Measurements from ENCODE around the gene PRSS21.

PRSS21 gene, protein sequence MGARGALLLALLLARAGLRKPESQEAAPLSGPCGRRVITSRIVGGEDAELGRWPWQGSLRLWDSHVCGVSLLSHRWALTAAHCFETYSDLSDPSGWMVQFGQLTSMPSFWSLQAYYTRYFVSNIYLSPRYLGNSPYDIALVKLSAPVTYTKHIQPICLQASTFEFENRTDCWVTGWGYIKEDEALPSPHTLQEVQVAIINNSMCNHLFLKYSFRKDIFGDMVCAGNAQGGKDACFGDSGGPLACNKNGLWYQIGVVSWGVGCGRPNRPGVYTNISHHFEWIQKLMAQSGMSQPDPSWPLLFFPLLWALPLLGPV

GRCh38 chr16:2816751-2817339 lies at the start of gene PRSS21:
Gene PRSS21 (plus strand): TSS chr16:2817237. CDS start chr16:2817269, 32 bp downstream.
- no peak for DNase-seq

- no peak for DNase-seq
These were observed 49.1 kb upstream of the PRSS21 start for GRCh38 chr16:2767891-2768290.

- no peak for DNase-seq
These were observed 48.5 kb upstream of the PRSS21 start for GRCh38 chr16:2768403-2769089.

DNA sequence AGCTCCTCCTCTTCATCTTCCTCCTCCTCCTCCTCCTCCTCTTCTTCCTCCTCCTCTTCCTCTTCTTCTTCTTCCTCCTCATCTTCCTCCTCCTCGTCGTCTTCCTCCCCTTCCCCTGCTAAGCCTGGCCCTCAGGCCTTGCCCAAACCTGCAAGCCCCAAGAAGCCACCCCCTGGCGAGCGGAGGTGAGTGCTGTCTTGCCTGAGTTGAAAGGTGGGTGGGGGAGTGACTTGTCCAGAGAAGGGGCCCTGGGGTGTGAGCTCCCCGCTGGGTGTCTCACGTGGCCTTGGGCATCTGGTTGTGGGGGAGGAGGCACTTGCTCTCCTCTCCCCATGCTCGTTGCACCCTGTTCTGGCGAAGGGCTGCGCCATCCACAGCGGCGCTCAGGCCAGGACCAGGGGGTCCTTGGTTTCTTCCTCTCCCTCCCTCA lies 47.9 kb upstream of the PRSS21 start:
- no peak for DNase-seq

DNA sequence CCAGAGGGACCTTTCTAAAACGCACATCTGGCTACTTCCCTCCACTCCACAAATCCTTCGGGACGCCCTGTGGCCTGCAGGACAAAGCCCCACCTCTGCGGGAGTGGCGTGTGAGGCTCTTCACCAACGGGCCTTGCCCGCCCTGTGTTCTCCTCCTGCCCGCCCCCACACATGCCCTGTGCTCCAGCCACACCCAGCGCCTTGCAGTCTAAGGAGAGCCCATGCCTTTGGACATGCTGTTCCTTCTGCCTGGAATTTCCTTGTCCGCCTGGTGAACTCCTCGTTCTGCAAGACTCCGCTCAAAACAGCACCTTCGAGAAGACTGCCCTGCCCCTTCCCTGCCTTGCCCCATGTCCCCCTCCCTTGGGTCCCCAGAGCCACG lies 47.4 kb upstream of the PRSS21 start:
- DNase-seq = no peak

- no peak for DNase-seq
These were observed 46.7 kb upstream of the PRSS21 start for GRCh38 chr16:2770057-2770951.

GRCh38 chr16:2771496-2772402 lies 45.3 kb upstream of the PRSS21 start:
- no peak for DNase-seq

DNA sequence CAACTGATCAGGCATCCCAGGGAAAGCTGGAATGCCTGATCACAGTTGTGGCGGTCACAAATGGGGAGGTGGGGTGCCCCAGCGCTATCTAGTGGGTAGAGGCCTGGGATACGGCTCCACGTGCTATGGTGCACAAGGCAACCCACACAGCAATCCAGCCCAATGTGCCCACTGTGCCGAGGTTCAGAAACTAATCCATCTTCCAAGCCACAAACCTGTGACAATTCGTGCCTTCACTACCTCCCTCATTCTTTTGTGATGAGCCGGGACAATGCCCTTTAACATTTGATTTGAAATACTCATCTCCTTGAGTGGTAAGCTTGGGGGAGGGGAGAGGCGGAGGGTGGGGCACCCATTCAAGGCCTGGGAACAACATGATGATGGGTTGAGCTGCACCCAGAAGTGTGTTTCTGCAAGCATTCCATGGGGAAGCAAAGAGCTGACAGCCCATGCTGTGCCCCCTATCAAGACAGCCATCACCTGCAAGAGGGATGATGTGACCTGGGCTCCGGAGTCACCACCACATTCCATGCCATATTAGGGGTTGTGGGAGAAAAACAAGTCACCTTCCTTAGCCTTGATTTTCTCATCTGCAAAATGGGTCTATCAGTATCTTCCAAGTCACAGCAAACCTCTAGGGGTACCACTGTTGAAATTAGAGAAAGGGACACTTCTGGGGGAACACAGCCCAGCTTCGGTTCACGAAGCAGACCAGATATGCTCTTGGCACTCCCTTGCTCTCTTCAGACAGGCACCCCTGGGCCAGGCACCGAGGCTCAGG lies 43.7 kb upstream of the PRSS21 start:
- no peak for DNase-seq

GRCh38 chr16:2774161-2774891 lies 42.7 kb upstream of the PRSS21 start:
- no peak for DNase-seq

DNA sequence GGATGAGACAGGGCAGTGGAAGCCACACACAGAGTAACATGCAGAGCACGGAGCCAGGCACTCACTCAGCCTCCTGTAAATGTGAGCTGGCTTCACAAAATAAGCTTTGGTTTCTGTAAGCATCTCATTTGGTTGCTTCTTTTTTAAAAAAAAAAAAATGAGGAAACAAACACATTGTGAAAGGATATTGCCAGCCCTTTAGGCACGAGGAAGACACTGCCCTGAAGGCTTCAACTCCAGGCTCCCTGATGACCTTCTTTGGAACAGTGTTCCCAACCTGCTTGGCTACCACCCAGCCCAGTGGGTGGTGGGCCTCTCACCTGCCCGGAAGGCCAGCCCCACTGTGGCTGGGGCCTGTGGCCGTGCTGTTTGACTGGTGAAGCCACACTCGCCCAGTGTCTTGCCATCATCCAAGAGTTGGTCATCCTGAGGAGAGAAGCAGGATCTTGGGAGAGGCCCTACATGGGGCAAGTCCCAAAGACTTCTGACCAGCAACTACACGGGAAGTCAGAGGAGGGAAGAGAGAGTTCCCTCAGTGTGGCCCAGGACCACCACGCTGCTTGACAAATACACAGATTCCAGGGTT lies 41.8 kb upstream of the PRSS21 start:
- DNase-seq = no peak

GRCh38 chr16:2775765-2776499 lies 41.1 kb upstream of the PRSS21 start:
- no peak for DNase-seq

GRCh38 chr16:2776500-2777139 lies 40.4 kb upstream of the PRSS21 start:
- no peak for DNase-seq

GRCh38 chr16:2777231-2777902 lies 39.7 kb upstream of the PRSS21 start, which contains the start of gene ELOB:
Gene ELOB (minus strand): TSS chr16:2777280. CDS start chr16:2777239, 41 bp downstream.
- DNase-seq = peak; percentile 54

- DNase-seq = no peak
These were observed 39.0 kb upstream of the PRSS21 start for GRCh38 chr16:2777903-2778629.

GRCh38 chr16:2778630-2778958 lies 38.4 kb upstream of the PRSS21 start:
- no peak for DNase-seq

DNA sequence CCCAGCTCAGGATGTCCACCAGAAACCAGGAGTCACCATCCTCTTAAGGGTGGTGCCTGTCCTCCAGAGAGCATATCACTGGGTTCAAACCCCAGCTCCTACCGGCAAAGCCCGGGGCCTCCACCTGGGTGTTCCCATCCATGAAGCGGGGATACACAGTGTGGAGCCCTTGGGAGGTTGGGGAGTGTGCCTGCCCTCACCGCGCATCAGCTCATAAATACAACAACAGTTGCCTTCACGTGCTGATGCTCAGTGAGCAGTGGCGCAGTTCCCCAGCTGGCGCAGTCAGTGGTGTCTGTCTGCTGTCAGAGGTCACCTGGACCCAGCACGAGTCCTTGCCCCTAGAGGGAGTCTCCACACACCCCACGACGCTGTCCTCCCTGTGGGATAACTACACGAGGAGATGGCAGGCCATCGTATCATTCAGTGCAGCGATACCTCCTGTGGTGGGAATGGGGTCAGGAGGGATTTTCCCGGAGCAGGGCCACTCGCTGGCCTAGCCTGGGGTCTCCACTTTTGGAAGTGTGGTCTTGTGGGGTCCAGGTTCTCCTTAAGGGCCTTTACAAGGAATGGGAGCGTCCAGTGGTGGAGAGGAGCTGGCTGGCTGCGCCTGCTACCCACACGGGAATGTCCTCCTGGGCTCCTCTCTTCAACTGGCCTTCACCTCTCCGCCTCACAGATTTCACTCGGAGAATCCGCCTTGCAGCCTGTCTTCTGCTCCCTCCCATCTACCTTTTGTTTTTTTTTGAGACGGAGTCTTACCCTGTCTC lies 37.7 kb upstream of the PRSS21 start:
- no peak for DNase-seq

Measured in NCI-H446 treated with DMSO at 0.1 percent for 48 hours (cell line).